LHCN-M2 (cell line): ENCODE data around the gene EFTUD2. TPM values are rescaled to one million over a fixed set of nuclear protein-coding genes. Genes with fewer than 3 reads are reported as not detected.
"Not testable (repeated sequence)": the region's sequence is repeated elsewhere in the genome, so short reads cannot be mapped to it uniquely, and the experiment has no call there.

Experiments used
- DNase-seq: peaks from one replicate; pipeline ENCODE4 v3.0.0-alpha.2; 2012; ENCODE audit warnings: low read depth
- total RNA-seq: library from RNA; depleted of rRNA; stranded (reverse); fragments of >200 nt; gene quantifications from 2 replicates; pipeline ENCODE4 v1.2.3, GENCODE V29; 2014; rRNA removed

Gene EFTUD2
- total RNA-seq, 1 experiment from 2014 or later: 107 TPM

DNA sequence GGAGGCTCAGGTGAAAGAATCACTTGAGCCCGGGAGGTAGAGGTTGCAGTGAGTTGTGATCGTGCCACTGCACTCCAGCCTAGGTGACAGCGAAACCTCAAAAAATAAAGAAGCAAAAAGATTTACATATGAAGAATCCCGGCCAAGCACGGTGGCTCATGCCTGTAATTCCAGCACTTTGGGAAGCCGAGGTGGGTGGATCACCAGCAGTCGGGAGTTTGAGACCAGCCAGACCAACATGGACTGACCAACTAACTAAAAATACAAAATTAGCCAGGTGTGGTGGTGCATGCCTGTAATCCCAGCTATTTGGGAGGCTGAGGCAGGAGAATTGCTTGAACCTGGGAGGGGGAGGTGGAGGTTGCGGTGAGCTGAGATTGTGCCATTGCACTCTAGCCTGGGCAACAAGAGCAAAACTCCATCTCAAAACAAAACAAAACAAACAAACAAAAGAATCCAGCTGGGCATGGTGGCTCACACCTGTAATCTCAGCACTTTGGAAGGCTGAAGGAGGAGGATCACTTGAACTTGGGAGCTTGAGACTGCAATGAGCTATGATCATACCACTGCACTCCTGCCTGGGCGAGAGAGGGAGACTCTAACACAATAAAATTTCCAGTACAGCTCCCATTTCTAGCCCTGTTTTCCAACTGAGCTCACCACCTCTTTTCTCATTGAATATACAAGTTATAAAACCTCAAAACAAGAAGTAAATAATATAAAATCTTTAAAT is 90.4 kb downstream of the EFTUD2 start:
- not testable (repeated sequence) for DNase-seq

DNA sequence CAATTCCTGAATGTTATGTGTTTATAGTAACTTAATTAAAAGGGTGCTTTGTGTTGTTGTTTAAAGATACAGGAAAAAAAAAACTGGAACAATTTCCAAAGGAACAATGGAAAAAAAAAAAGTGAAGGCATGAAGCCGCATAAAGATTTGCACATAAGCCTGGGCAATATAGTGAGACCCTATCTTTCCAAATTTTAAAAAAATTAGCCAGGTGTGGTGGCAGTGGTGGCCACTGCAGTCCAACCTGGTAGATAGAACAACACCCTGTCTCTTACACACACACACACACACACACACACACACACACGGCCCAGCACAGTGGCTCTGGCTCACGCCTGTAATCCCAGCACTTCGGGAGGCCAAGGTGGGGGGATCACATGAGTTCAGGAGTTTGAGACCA is 91.1 kb downstream of the EFTUD2 start:
- DNase-seq: no peak

DNA sequence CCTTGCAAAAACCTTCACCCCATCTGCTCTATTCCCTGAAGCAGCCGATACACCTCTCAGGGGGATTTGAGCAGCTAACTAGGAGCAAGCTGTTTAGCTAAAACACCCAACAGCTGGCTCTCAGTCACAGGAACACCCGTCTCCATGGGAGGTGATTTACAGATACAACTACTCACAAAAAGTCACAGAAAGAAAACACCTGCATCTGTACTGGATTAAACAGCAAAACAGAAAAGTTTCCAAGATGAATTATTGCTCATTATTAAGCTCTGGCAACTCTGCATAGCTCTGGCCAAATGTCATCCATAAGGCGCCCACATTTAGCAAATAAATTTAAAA is 91.5 kb downstream of the EFTUD2 start:
- peak; percentile 27 for DNase-seq

DNA sequence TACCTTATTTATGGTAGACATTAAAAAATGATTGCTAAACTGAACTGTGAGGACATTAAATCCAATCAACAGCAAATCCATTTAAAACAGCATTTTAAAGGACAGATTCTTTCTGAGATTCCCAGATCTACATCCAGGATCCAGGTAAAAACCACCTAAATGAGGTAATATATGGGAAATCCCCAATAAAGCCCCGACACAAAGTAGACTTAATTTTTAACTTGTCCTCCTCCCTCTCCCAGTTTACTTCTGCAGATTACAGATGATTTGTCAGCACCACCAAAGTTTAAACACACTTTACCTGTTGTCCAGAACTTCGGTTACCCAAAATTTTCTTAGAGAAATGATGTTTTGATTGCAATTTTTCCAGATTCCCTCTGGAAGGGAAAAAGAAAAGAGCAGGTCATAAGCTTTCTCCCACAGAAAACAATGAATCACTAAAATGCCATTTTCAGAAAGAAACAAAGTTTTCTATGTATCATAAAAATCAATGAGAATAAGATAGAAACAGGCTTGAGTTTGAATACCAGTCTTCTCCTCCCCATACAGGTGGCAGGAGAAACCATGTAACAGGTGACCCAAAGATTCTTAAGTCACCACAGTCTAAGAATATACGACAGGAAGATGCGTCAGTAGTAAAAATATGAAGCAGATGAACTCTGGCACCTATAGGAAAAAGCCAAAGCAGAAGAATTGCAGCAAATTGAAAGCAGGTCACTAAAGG is 92.0 kb downstream of the EFTUD2 start:
- DNase-seq: no peak

DNA sequence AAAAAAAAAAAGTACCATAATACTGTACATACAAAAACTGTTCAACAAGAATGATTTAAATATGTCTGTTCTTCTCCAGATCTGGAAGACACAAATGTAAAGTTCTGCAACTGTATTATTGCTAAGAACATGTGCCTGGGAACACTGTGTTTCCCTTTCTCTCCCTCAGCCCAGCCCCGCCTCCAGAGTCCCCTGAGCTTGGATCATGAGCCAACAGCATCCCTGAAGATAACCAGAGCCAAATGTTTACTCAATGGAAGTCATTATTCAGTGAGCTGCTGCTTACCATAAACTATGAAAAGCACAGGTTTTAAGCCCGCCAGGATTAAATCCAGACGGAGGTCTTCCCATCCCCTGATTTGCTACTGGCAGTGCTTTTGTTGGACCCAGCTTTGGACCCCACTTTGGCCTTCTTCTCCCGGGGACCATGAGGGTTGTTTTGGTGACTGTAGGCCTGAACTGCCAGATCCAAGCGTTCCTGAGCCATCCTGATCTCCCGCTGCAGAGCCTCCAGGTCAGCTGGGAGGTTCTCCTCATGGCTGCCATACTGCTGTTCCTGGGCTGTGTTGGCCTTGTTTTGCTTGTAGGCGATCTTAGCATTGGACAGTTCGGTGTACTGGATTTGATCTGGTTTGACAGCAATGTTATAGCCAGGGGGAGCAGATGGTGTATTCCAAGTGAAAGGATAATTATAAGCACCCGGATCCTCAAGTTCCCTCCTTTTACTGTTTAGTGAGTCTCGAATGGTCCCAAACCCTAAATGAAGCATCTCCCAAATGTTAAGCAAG is 94.7 kb downstream of the EFTUD2 start:
- DNase-seq: no peak

DNA sequence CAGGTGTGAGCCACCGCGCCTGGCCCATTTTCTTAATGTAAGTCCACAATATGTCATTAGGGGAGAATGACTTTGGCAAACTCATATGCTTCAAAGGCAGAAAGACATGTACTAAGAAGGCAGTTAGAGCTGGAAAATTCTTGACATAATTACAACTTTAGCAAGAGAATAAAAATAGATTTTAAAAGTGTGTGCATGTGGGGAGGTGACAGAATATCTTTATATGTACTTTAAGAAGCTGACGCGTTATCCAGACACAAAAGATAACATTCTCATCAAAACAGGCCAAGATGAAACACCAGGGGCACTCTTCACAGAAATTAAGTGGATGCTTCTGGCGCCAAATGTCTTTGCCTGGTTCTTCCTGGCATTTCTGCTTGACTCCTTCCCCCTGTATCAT is 97.4 kb downstream of the EFTUD2 start:
- DNase-seq: no peak

Other genes with a start within 250 kb of the EFTUD2 start
- gene MEIOC, start 243.0 kb downstream of the EFTUD2 start, total RNA-seq: 0.17 TPM in 1 of 2 replicates, not detected in the other
- 30.1 and 30.7 TPM in 2 replicates for gene CCDC43, start 209.7 kb downstream of the EFTUD2 start, total RNA-seq
- gene DBF4B, start 190.8 kb downstream of the EFTUD2 start, total RNA-seq: 14.4 and 14.5 TPM in 2 replicates
- gene ADAM11, start 140.5 kb downstream of the EFTUD2 start, total RNA-seq: 0.26 and 0.40 TPM in 2 replicates
- 23.7 and 24.6 TPM in 2 replicates for gene GJC1, start 69.2 kb downstream of the EFTUD2 start, total RNA-seq
- not detected in 2 replicates for gene HIGD1B, start 51.6 kb downstream of the EFTUD2 start, total RNA-seq
- 0.29 TPM in 1 of 2 replicates, not detected in the other for gene GFAP, start 16.1 kb upstream of the EFTUD2 start, total RNA-seq
- 12.1 and 14.7 TPM in 2 replicates for gene KIF18B, start 48.3 kb upstream of the EFTUD2 start, total RNA-seq
- 2.5 and 2.8 TPM in 2 replicates for gene C1QL1, start 68.9 kb upstream of the EFTUD2 start, total RNA-seq
- gene DCAKD, start 152.2 kb upstream of the EFTUD2 start, total RNA-seq: 72.7 and 87.9 TPM in 2 replicates
- gene NMT1, start 161.9 kb upstream of the EFTUD2 start, total RNA-seq: 80.8 and 89.8 TPM in 2 replicates
- gene PLCD3, start 233.1 kb upstream of the EFTUD2 start, total RNA-seq: 36.5 and 146 TPM in 2 replicates
- gene ACBD4, start 236.2 kb upstream of the EFTUD2 start, total RNA-seq: 3.1 and 4.4 TPM in 2 replicates
- 7.2 and 11.1 TPM in 2 replicates for gene HEXIM1, start 249.0 kb upstream of the EFTUD2 start, total RNA-seq